AG10803 (cell line): ENCODE measurements around the gene TRIM2.

ENCODE experiments used
- DNase-seq: peaks from one replicate; pipeline ENCODE4 v3.0.0; 2010; ENCODE audit warnings: low read depth
- H3K4me3 ChIP-seq: 2 replicates; pipeline ENCODE4 v1.5.1; 2011; ENCODE audit warnings: mild to moderate bottlenecking, low read length, control low read depth
- TF ChIP-seq, protein P1 (sequence below): conservative IDR thresholded peaks from 2 replicates; pipeline ENCODE4 v1.5.1; 2011; ENCODE audit warnings: mild to moderate bottlenecking, low read length, control low read depth, inconsistent platforms

The TRIM2 gene

DNA sequence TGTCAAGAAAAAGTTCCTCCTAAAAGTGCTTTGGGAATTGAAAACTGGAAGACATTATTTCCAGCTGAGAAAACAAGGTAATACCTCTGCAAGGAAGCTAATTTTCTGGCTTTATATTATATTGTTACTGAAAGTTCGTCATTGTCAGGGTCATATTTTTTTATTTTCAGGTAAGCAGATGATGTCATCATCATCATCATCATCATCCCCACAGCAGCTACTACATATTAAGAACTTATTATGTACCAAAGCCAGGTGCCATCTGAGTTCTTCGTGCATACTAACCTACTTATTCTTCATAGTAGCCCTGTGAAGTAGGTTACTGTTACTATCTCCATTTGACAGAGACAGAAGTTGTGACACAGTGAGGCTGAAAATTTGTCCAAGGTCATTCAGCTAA lies 87.3 kb downstream of the TRIM2 start:
- H3K4me3 ChIP-seq = no peak overlapping the region

DNA sequence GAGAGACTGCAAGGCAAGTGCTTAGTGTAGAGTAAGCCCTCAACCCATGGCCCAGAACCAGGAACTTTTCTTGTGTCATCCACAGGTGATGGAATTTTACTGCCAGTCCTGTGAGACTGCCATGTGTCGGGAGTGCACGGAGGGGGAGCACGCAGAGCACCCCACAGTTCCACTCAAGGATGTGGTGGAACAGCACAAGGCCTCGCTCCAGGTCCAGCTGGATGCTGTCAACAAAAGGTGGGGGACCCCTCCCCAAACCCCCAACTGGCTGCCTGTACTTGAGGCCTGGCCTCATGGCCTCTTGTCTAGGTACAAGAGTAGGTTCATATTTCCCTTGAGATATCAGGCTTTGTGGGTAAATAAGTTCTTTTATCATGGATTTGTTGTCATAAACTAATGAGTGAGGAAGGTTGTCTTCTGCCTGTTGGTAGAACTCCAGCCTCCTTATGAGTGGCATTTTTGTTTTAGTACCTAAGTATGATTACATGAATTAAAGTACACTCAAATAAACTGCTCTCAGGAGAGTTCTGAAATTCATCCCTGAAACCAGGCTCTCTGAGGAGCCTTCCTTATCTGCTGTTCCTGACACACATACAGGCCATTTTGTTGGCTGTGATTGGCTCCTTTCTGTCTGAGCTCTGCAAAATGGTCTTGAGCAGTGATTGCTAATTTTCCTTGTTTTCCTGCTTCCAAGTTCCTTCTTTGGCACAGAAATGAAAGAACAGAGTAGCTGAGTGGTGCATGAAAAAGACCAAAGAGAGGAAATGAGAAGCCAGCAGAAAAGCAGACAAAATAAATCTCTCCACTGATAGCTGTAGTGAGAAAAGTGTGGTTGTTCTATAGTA lies 88.9 kb downstream of the TRIM2 start:
- DNase-seq = no peak
- TF ChIP-seq, protein P1, sequence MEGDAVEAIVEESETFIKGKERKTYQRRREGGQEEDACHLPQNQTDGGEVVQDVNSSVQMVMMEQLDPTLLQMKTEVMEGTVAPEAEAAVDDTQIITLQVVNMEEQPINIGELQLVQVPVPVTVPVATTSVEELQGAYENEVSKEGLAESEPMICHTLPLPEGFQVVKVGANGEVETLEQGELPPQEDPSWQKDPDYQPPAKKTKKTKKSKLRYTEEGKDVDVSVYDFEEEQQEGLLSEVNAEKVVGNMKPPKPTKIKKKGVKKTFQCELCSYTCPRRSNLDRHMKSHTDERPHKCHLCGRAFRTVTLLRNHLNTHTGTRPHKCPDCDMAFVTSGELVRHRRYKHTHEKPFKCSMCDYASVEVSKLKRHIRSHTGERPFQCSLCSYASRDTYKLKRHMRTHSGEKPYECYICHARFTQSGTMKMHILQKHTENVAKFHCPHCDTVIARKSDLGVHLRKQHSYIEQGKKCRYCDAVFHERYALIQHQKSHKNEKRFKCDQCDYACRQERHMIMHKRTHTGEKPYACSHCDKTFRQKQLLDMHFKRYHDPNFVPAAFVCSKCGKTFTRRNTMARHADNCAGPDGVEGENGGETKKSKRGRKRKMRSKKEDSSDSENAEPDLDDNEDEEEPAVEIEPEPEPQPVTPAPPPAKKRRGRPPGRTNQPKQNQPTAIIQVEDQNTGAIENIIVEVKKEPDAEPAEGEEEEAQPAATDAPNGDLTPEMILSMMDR = no peak
- H3K4me3 ChIP-seq = no peak overlapping the region

More for the DNA sequence above, 87.3 kb downstream of the TRIM2 start:
- DNase-seq = no peak
- TF ChIP-seq, protein P1 = no peak

DNA sequence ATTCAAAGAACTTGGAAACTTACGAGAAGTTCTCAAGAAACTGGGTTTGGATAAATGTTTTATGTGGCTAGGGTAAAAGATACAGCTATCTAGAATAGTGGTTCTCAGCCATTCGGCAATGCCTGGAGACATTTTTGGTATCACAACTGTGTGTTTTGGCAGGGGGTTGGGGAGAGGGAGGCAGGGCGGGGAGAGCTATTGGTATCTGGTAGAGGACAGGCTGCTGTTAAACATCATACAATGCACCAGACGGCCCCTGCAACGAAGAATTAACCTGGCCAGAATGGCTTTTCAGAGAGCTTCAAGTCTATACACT lies 89.5 kb downstream of the TRIM2 start:
- H3K4me3 ChIP-seq = no peak overlapping the region
- DNase-seq = no peak
- TF ChIP-seq, protein P1 = no peak

DNA sequence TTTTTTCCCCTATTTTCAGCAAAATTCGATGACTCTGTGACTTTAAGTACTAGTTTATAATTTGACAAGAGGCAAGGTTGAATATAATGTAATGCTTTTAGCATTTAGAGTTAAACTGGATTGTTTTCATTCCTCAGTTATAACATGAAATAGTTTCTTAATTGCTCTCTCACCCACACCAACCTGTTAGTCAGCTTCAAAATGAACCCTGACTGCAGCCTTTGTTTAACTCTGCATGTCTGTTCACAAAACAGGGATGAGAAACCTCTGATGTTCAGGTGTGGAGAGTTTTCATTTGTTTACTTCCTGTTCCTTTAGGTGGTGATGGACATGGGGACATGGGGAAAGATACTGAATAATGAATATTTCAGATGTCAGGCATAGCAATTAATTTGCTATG lies 90.4 kb downstream of the TRIM2 start:
- TF ChIP-seq, protein P1 = no peak
- peak; percentile 62 for DNase-seq
- no peak overlapping the region for H3K4me3 ChIP-seq

DNA sequence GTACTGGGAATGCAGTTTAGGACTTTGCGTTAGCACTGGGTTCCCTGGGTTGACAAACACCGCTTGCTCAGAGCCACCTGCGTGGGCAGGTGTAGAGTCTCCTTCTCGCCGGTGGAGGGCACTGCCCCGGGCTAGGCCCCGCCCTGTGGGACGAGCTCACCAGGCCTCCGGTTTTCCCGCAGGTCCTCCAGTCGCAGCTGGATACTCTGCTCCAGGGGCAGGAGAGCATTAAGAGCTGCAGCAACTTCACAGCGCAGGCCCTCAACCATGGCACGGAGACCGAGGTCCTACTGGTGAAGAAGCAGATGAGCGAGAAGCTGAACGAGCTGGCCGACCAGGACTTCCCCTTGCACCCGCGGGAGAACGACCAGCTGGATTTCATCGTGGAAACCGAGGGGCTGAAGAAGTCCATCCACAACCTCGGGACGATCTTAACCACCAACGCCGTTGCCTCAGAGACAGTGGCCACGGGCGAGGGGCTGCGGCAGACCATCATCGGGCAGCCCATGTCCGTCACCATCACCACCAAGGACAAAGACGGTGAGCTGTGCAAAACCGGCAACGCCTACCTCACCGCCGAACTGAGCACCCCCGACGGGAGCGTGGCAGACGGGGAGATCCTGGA lies 91.0 kb downstream of the TRIM2 start:
- no peak for DNase-seq
- H3K4me3 ChIP-seq = no peak overlapping the region

DNA sequence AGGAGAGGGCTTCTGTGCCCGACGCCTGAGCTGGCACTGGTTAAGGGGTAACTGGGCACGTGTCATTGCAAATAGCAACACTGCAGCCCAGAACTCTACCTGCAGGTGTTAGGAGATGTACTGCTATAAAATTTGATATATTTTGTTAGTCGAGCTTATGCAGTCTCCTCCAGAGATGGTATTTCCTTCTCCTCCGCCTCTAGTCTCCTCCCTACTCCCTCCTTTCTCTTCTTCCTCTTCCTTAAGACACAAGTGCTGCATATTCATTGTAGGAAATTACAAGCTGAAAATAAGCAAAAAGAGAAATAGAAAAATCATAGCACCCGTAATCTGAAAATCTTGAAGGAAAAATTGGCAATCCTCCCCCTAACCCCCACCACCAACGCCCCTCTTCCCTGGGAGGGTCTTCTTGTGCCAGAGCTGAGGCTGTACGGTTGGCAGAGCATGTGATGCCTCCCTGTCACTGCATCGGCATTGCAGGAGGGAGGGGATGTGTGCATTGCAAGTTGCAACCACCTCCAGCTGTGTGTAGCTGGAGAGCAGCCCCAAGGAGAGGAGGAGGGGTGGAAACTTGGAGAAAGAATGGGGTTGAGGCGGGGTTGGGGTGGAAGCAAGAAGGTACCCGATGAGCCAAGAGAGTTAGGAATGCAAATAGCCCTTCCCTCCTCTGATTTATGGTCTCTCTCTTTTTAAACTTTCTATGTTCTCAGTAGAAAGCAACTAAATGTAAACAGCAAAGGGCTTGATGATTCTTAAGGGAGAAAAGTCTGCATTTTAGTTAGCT lies 92.0 kb downstream of the TRIM2 start:
- TF ChIP-seq, protein P1 = no peak
- peak; percentile 90 for DNase-seq
- H3K4me3 ChIP-seq = no peak overlapping the region

More for the DNA sequence above, 91.0 kb downstream of the TRIM2 start:
- TF ChIP-seq, protein P1 = no peak
